SU-DHL-6 (cell line): ENCODE measurements around the gene FAM186B.

Experiments
- CTCF ChIP-seq: fragments of 200-600 bp; sonication (generic); IDR thresholded peaks from one replicate; pipeline ENCODE4 v1.5.1; 2017; ENCODE audit warnings: antibody characterized with exemption, mild to moderate bottlenecking, low read length, moderate library complexity; ENCODE audit not compliant: insufficient read depth, poor library complexity, severe bottlenecking
- EZH2phosphoT487 ChIP-seq: fragments of 200-600 bp; sonication (generic), shearing (Covaris generic); conservative IDR thresholded peaks from 2 replicates; pipeline ENCODE4 v1.6.1; 2018; ENCODE audit warnings: mild to moderate bottlenecking, antibody characterized with exemption, low read length, moderate library complexity, mixed read lengths

DNA sequence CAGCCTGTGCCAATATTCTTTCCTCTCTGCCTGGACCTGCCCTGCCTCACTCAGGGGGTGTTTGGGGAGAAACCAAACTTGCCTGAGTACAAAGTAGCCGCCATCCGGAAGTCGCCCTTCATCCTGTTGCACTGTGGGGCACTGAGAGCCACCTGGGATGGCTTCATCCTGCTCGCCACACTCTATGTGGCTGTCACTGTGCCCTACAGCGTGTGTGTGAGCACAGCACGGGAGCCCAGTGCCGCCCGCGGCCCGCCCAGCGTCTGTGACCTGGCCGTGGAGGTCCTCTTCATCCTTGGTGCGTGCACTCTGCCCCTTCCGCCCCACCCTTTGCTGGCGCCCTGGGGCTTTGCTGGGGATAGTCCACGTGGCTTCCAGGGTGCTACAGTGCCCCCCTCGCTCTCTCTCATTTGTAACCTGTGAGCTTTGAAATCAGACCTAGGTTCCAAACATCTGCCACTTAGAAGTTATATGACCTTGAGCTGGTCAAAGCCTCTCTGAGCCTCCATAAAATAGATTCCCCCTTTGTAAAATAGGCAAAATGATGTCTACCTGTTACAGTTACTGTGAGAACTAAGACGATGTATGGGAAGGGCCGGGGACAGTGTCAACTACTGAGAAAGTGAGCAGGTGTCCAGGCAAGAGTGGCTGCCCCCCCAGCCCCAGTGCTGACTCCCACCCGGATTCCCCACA, 62.1 kb downstream of the FAM186B start:
- TF ChIP-seq EZH2phosphoT487 (no peak), CTCF (no peak)
